A549 (cell line): ENCODE measurements around the gene RHBDL2. TPM values are rescaled to one million over a fixed set of nuclear protein-coding genes. Genes with fewer than 3 reads are reported as not detected.

Experiments
- ATAC-seq, 2 experiments: fragments of 200-7000 bp in 1 of 2; fragments of >200 bp in 1 of 2; cut with Nextera tagmentation in 1 of 2; cut with Tn5 transposase in 1 of 2; 3 replicates each; pipeline versions ENCODE4 v1.8.0 to v1.9.1; 2018 to 2020; ENCODE audit warnings: mild to moderate bottlenecking in 1 of 2, moderate library complexity in 1 of 2
- CTCF ChIA-PET: fragments of 300-600 bp; sonication (Branson Sonifier 250); formaldehyde crosslinking; extraction: SDS; loops from one replicate; lab custom pipeline; 2021; ENCODE audit warnings: antibody characterized with exemption, inconsistent platforms; lab: Yijun Ruan, JAX
- POLR2A ChIA-PET: fragments of 350-600 bp; formaldehyde crosslinking; extraction: SDS; loops from one replicate; lab custom pipeline; 2021; ENCODE audit warnings: antibody characterized with exemption, inconsistent platforms; lab: Yijun Ruan, JAX
- DNase-seq, 2 experiments: peaks; one replicate each; pipeline versions ENCODE4 v3.0.0 to v3.0.0-alpha.2; 2011 to 2016; ENCODE audit warnings: low read depth in 1 of 2, low spot score in 1 of 2
- FAIRE-seq: peaks from 2 replicates; lab custom pipeline; 2011; peaks lifted over from hg19 to GRCh38; lab: Jason Lieb, UNC
- H3K27ac ChIP-seq, 2 experiments: fragments of >200 bp; sonication (Bioruptor Twin); formaldehyde crosslinking; 3 replicates each; pipeline ENCODE4 v1.5.1; 2016 to 2017
- H3K4me1 ChIP-seq: fragments of >200 bp; sonication (Bioruptor Twin); formaldehyde crosslinking; 3 replicates; pipeline ENCODE4 v1.6.1; 2016
- H3K4me2 ChIP-seq: fragments of >200 bp; sonication (Bioruptor Twin); formaldehyde crosslinking; 3 replicates; pipeline ENCODE4 v1.6.1; 2016
- H3K4me3 ChIP-seq: fragments of >200 bp; sonication (Bioruptor Twin); formaldehyde crosslinking; 3 replicates; pipeline ENCODE4 v1.5.1; 2016
- H3K9me3 ChIP-seq: fragments of >200 bp; sonication (Bioruptor Twin); formaldehyde crosslinking; 3 replicates; pipeline ENCODE4 v1.6.1; 2016
- CEBPB ChIP-seq, 2 experiments: fragments of >200 bp in 1 of 2; sonication (Bioruptor Twin) in 1 of 2; formaldehyde crosslinking in 1 of 2; IDR thresholded peaks; 2 replicates each; pipeline ENCODE4 v1.6.1; 2012 to 2016
- CHD4 ChIP-seq: fragments of 200-600 bp; sonication (generic); IDR thresholded peaks from 2 replicates; pipeline ENCODE4 v1.6.1; 2016; ENCODE audit warnings: antibody characterized with exemption, mild to moderate bottlenecking, borderline replicate concordance
- CTCF ChIP-seq: fragments of >200 bp; sonication (Bioruptor Twin); formaldehyde crosslinking; IDR thresholded peaks from 3 replicates; pipeline ENCODE4 v1.5.1; 2016
- EHF ChIP-seq: fragments of 250-450 bp; sonication (Bioruptor Pico); IDR thresholded peaks from 2 replicates; pipeline ENCODE4 v1.5.0; 2020; ENCODE audit warnings: mild to moderate bottlenecking
- ELK1 ChIP-seq: fragments of 150-350 bp; IDR thresholded peaks from 2 replicates; pipeline ENCODE4 v1.6.1; 2014; ENCODE audit warnings: low read depth, mild to moderate bottlenecking, low read length
- ESRRA ChIP-seq: fragments of 150-350 bp; IDR thresholded peaks from 2 replicates; pipeline ENCODE4 v1.6.1; 2014; ENCODE audit warnings: mild to moderate bottlenecking, low read length, borderline replicate concordance
- FOSB ChIP-seq: fragments of 250-450 bp; sonication (Bioruptor Pico); IDR thresholded peaks from 2 replicates; pipeline ENCODE4 v1.5.0; 2020; ENCODE audit warnings: mild to moderate bottlenecking, moderate library complexity
- HOXB5 ChIP-seq: fragments of 250-450 bp; sonication (Bioruptor Pico); IDR thresholded peaks from 2 replicates; pipeline ENCODE4 v1.5.0; 2020; ENCODE audit warnings: mild to moderate bottlenecking, moderate library complexity
- JUNB ChIP-seq: fragments of >200 bp; sonication (Bioruptor Twin); formaldehyde crosslinking; IDR thresholded peaks from 2 replicates; pipeline ENCODE4 v1.6.1; 2016
- MAFK ChIP-seq: fragments of 450-650 bp; IDR thresholded peaks from 2 replicates; pipeline ENCODE4 v1.6.1; 2014; ENCODE audit not compliant: partially characterized antibody
- MAX ChIP-seq: IDR thresholded peaks from 2 replicates; pipeline ENCODE4 v1.6.1; 2012
- MAZ ChIP-seq: fragments of 150-350 bp; IDR thresholded peaks from 2 replicates; pipeline ENCODE4 v1.6.1; 2014; ENCODE audit warnings: antibody characterized with exemption, low read depth, low read length, borderline replicate concordance
- NFE2L2 ChIP-seq: fragments of 150-350 bp; conservative IDR thresholded peaks from 2 replicates; pipeline ENCODE4 v1.6.1; 2014; ENCODE audit warnings: low read length
- NPAS2 ChIP-seq: fragments of 250-450 bp; sonication (Bioruptor Pico); IDR thresholded peaks from 2 replicates; pipeline ENCODE4 v1.8.0; 2022; ENCODE audit warnings: mild to moderate bottlenecking, moderate library complexity, borderline replicate concordance
- PBX3 ChIP-seq: IDR thresholded peaks from 2 replicates; pipeline ENCODE4 v1.6.1; 2012
- RCOR1 ChIP-seq: fragments of 150-350 bp; IDR thresholded peaks from 2 replicates; pipeline ENCODE4 v1.6.1; 2014; ENCODE audit warnings: antibody characterized with exemption, low read length, low read depth
- SMC3 ChIP-seq: fragments of >200 bp; sonication (Bioruptor Twin); formaldehyde crosslinking; IDR thresholded peaks from 3 replicates; pipeline ENCODE4 v1.6.1; 2018; ENCODE audit warnings: inconsistent platforms
- SREBF2 ChIP-seq: fragments of 450-650 bp; IDR thresholded peaks from 2 replicates; pipeline ENCODE4 v1.6.1; 2014; ENCODE audit warnings: mild to moderate bottlenecking, moderate library complexity
- USF2 ChIP-seq: fragments of 450-650 bp; IDR thresholded peaks from 2 replicates; pipeline ENCODE4 v1.6.1; 2014; ENCODE audit warnings: antibody characterized with exemption
- ZFP36 ChIP-seq: fragments of 450-650 bp; IDR thresholded peaks from 2 replicates; pipeline ENCODE4 v1.6.1; 2014; ENCODE audit warnings: borderline replicate concordance; ENCODE audit not compliant: partially characterized antibody
- ZNF302 ChIP-seq: fragments of 250-450 bp; sonication (Bioruptor Pico); IDR thresholded peaks from 2 replicates; pipeline ENCODE4 v1.9.0; 2021; ENCODE audit warnings: inconsistent platforms, mild to moderate bottlenecking, moderate library complexity
- ZSCAN20 ChIP-seq: fragments of 250-450 bp; sonication (Bioruptor Pico); IDR thresholded peaks from 2 replicates; pipeline ENCODE4 v1.8.0; 2022; ENCODE audit warnings: mild to moderate bottlenecking, moderate library complexity
- WGBS: methylation state at CpG from one replicate; pipeline ENCODE4 v1.1.6; 2017; ENCODE audit errors: missing lambda C conversion rate; 5-methylcytosine and 5-hydroxymethylcytosine counted together
- polyA plus RNA-seq, 4 experiments: library from polyadenylated mRNA; depleted of rRNA in 3 of 4; stranded (reverse); fragments of >200 nt; fragmentation: RNase III in 1 of 4; extraction: RNeasy Plus Mini Kit Qiagen cat#74134 plus additional on column Dnase treatment in 1 of 4; gene quantifications; 2 replicates in 3 of 4; 3 replicates in 1 of 4; pipeline ENCODE4 v1.2.3, GENCODE V29; 2011 to 2017

RHBDL2 gene
- polyA plus RNA-seq, 2 of the 4 experiments (the other 2 are of a cell fraction), result 2.6 to 3.6 TPM

GRCh38 chr1:38870996-38871395 is 70.6 kb downstream of the RHBDL2 start:
- no peak for ATAC-seq
- WGBS, result 88% methylated on average over 8 of the region's 8 CpGs
- no peak for TF ChIP-seq MAFK
- no peak for TF ChIP-seq ZSCAN20 (CRISPR knock-in tag)
- TF ChIP-seq JUNB, result no peak
- no peak for TF ChIP-seq ELK1
- TF ChIP-seq HOXB5 (CRISPR knock-in tag), result no peak
- no peak for TF ChIP-seq EHF
- peaks cover 10% of the 10 kb centered on the region; the same call in 2 of the 3 replicates for H3K4me1 ChIP-seq
- no peak for FAIRE-seq
- H3K4me2 ChIP-seq, result no peak overlapping the region
- ChIA-PET CTCF (interaction anchor here (0.6 kb wide), 1 partner anchor 71 kb away, joined by 4 read pairs; no protein-coding TSS in a partner anchor), POLR2A (interaction anchor here (1.0 kb wide), 1 partner anchor 155 kb away, joined by 5 read pairs; the partner anchor contains the start of gene NDUFS5)
- no peak overlapping the region for H3K4me3 ChIP-seq
- no peaks in the 10 kb centered on the region for H3K9me3 ChIP-seq
- H3K27ac ChIP-seq, result no peak overlapping the region
- DNase-seq, result no peak

GRCh38 chr1:38867208-38867607 is 74.4 kb downstream of the RHBDL2 start:
- TF ChIP-seq SMC3, result no peak
- TF ChIP-seq ZFP36, result no peak
- TF ChIP-seq CHD4, result no peak
- TF ChIP-seq MAX, result no peak
- no peak for TF ChIP-seq ELK1
- no peak for TF ChIP-seq ZNF302 (CRISPR knock-in tag)
- Histone ChIP-seq H3K4me3 (no peak overlapping the region), H3K27ac (no peak overlapping the region), H3K4me2 (no peak overlapping the region), H3K4me1 (0 out of 3 replicates have a peak, but pooled peaks cover 3% of the 10 kb centered on the region), H3K9me3 (no peaks in the 10 kb centered on the region)
- FAIRE-seq (no peak), DNase-seq (no peak), ATAC-seq (no peak)
- POLR2A ChIA-PET, result no interaction called here
- 93% methylated on average over 8 of the region's 8 CpGs for WGBS
- CTCF ChIA-PET, result interaction anchor here (0.6 kb wide), 1 partner anchor 99 kb away, joined by 3 read pairs; no protein-coding TSS in a partner anchor

- no peak for ATAC-seq
- CTCF ChIA-PET, result interaction anchor here (0.6 kb wide), 1 partner anchor 99 kb away, joined by 3 read pairs; no protein-coding TSS in a partner anchor
- Histone ChIP-seq H3K4me3 (no peak overlapping the region), H3K9me3 (no peaks in the 10 kb centered on the region), H3K4me1 (peaks cover 4% of the 10 kb centered on the region; the same call in 1 of the 3 replicates), H3K4me2 (no peak overlapping the region), H3K27ac (no peak overlapping the region)
- 76% methylated on average over 4 of the region's 4 CpGs for WGBS
- POLR2A ChIA-PET, result no interaction called here
- FAIRE-seq, result no peak
- DNase-seq, result no peak
- TF ChIP-seq FOSB (CRISPR knock-in tag), result no peak
- TF ChIP-seq NPAS2, result no peak
- TF ChIP-seq EHF, result no peak
- TF ChIP-seq ESRRA, result no peak
- TF ChIP-seq USF2, result no peak
- TF ChIP-seq SREBF2, result no peak
- no peak for TF ChIP-seq RCOR1
- no peak for TF ChIP-seq MAZ
- TF ChIP-seq PBX3, result no peak
- TF ChIP-seq CEBPB (IDR thresholded peaks at IDR 0.05), result no peak
- TF ChIP-seq NFE2L2, result no peak
- TF ChIP-seq CTCF, result no peak
Observed at GRCh38 chr1:38865112-38865715, 76.4 kb downstream of the RHBDL2 start.
